ENCODE measurements around the gene BANK1. TPM values are rescaled to one million over a fixed set of nuclear protein-coding genes. Genes with fewer than 3 reads are reported as not detected.

Gene BANK1
- total and polyA plus RNA-seq, 10 of the 15 experiments (the other 5 are each of a cell fraction or from before 2014, with no cell fraction given): 0.13 to 2.1 (median 0.42) TPM

DNA sequence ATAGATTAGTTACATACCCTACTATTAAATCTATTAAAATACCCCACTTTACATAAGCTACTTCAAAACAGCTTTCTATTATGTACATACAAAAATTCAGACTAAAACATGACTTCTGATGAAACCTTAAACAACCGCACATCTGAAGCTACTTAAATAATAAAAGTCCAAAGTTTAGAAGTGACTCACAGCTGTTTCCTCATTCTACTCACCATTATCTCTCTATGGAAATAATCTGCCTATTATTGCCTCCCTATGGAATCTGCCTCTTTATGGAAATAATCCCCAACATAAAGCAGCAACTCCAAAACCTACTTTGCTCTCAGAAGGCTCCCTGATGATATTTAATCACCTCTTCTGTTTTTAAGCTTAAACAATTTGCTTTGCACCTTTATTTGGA is 15.7 kb upstream of the BANK1 start (continued):
- TF ChIP-seq, protein P1, sequence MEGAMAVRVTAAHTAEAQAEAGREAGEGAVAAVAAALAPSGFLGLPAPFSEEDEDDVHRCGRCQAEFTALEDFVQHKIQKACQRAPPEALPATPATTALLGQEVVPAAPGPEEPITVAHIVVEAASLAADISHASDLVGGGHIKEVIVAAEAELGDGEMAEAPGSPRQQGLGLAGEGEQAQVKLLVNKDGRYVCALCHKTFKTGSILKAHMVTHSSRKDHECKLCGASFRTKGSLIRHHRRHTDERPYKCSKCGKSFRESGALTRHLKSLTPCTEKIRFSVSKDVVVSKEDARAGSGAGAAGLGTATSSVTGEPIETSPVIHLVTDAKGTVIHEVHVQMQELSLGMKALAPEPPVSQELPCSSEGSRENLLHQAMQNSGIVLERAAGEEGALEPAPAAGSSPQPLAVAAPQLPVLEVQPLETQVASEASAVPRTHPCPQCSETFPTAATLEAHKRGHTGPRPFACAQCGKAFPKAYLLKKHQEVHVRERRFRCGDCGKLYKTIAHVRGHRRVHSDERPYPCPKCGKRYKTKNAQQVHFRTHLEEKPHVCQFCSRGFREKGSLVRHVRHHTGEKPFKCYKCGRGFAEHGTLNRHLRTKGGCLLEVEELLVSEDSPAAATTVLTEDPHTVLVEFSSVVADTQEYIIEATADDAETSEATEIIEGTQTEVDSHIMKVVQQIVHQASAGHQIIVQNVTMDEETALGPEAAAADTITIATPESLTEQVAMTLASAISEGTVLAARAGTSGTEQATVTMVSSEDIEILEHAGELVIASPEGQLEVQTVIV (IDR thresholded peaks at IDR 0.05; ENCODE audit: borderline replicate concordance, partially characterized antibody): no peak
- TF ChIP-seq, protein P2, sequence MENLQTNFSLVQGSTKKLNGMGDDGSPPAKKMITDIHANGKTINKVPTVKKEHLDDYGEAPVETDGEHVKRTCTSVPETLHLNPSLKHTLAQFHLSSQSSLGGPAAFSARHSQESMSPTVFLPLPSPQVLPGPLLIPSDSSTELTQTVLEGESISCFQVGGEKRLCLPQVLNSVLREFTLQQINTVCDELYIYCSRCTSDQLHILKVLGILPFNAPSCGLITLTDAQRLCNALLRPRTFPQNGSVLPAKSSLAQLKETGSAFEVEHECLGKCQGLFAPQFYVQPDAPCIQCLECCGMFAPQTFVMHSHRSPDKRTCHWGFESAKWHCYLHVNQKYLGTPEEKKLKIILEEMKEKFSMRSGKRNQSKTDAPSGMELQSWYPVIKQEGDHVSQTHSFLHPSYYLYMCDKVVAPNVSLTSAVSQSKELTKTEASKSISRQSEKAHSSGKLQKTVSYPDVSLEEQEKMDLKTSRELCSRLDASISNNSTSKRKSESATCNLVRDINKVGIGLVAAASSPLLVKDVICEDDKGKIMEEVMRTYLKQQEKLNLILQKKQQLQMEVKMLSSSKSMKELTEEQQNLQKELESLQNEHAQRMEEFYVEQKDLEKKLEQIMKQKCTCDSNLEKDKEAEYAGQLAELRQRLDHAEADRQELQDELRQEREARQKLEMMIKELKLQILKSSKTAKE (IDR thresholded peaks at IDR 0.05; ENCODE audit: low read depth, poor library complexity, severe bottlenecking): no peak

DNA sequence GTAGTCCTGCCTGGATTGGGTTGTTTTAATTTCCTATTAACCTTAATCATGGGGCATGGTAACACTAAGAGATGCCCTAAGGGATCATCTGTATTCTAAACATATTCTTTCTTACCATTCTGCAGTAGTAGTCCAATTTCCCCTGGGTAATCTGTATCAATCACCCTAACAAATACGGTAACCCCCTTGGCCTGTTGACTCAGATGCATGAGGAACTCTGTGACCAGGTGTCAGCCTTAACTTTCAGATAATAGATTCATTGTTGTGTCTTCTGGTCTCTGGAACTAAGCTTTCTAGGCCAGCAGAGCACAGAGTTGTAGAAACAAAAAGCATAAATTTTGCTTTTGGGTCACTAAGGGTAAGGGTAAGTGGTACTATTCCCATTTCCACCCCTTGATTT is 13.1 kb upstream of the BANK1 start:
- FAIRE-seq (no peak), DNase-seq (ENCODE audit: low read depth, low spot score) (no peak), ATAC-seq (no peak)
- RAD21 ChIA-PET (ENCODE audit: unreplicated experiment): no interaction called here
- H3K4me3 ChIP-seq: no peak overlapping the region
- H2AFZ ChIP-seq (ENCODE audit: control insufficient read depth, low read depth, low read length): no peak overlapping the region
- POLR2A ChIA-PET: interaction anchor here (0.5 to 0.6 kb wide), 4 partner anchors 279 to 1595 kb away, joined by 3 read pairs; no protein-coding TSS in a partner anchor
- H3K4me1 ChIP-seq (ENCODE audit: control insufficient read depth, insufficient read depth, low read length): no peaks in the 10 kb centered on the region
- H3K27ac ChIP-seq (ENCODE audit: control insufficient read depth, insufficient read depth): no peak overlapping the region
- no peak overlapping the region for H3K9ac ChIP-seq (ENCODE audit: control insufficient read depth, insufficient read depth, low read length)
- H3K27me3 ChIP-seq (replicated peaks in 1 of 2; ENCODE audit: control insufficient read depth in 2 of 2, insufficient read depth in 2 of 2, low read length in 1 of 2): no peaks in the 10 kb centered on the region; a peak in 2 of 4 replicates
- H3K9me3 ChIP-seq (replicated peaks; ENCODE audit: control insufficient read depth, insufficient read depth, low read length): no peaks in the 10 kb centered on the region; the same call in 2 of the 3 replicates
- BruUV-seq (replicated peaks): no TSS peak
- intact Hi-C loops (cut with micrococcal nuclease; ENCODE audit: unreplicated experiment): no loop called here
- CTCF ChIA-PET: no interaction called here
- no peaks in the 10 kb centered on the region for H4K20me1 ChIP-seq (ENCODE audit: control insufficient read depth, insufficient read depth)
- SMC1A ChIA-PET (ENCODE audit: uncharacterized antibody, unreplicated experiment): interaction anchor here (0.6 kb wide), 1 partner anchor 872 kb away, joined by 7 read pairs; no protein-coding TSS in a partner anchor
- no peaks in the 10 kb centered on the region for H3K79me2 ChIP-seq (ENCODE audit: control insufficient read depth, insufficient read depth, low read length)
- H3K4me2 ChIP-seq (ENCODE audit: control insufficient read depth, insufficient read depth): no peak overlapping the region
- in situ Hi-C loops (cut with MboI): no loop called here
- 75% methylated on average over 1 of the region's 1 CpG for WGBS (ENCODE audit: insufficient coverage, insufficient replicate concordance, low lambda C conversion rate, missing lambda C conversion rate)
- no peaks in the 10 kb centered on the region for H3K36me3 ChIP-seq (ENCODE audit: control insufficient read depth in 2 of 2, insufficient read depth in 2 of 2, low read length in 1 of 2)
- TF ChIP-seq STAT1 (conservative IDR thresholded peaks at IDR 0.05) (no peak), IKZF1 (conservative IDR thresholded peaks at IDR 0.05) (no peak), YY1 (IDR thresholded peaks at IDR 0.05; ENCODE audit: low read depth, low read length) (no peak), RELA (IDR thresholded peaks at IDR 0.05; ENCODE audit: borderline replicate concordance, partially characterized antibody) (no peak), IRF4 (IDR thresholded peaks at IDR 0.05; ENCODE audit: low read depth, low read length) (no peak), ESRRA (IDR thresholded peaks at IDR 0.05; ENCODE audit: low read length) (no peak), SUZ12 (IDR thresholded peaks at IDR 0.05; ENCODE audit: unreplicated experiment) (no peak), ZNF217 (IDR thresholded peaks at IDR 0.05) (no peak)
- TF ChIP-seq, protein P3, sequence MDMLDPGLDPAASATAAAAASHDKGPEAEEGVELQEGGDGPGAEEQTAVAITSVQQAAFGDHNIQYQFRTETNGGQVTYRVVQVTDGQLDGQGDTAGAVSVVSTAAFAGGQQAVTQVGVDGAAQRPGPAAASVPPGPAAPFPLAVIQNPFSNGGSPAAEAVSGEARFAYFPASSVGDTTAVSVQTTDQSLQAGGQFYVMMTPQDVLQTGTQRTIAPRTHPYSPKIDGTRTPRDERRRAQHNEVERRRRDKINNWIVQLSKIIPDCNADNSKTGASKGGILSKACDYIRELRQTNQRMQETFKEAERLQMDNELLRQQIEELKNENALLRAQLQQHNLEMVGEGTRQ (IDR thresholded peaks at IDR 0.05; ENCODE audit: borderline replicate concordance, low read depth, low read length): no peak
- TF ChIP-seq, protein P4, sequence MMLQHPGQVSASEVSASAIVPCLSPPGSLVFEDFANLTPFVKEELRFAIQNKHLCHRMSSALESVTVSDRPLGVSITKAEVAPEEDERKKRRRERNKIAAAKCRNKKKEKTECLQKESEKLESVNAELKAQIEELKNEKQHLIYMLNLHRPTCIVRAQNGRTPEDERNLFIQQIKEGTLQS (IDR thresholded peaks at IDR 0.05; ENCODE audit: borderline replicate concordance, extremely low read depth, low read depth, low read length): no peak
- TF ChIP-seq, protein P5, sequence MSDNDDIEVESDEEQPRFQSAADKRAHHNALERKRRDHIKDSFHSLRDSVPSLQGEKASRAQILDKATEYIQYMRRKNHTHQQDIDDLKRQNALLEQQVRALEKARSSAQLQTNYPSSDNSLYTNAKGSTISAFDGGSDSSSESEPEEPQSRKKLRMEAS (IDR thresholded peaks at IDR 0.05; ENCODE audit: low read depth, low read length): no peak
- TF ChIP-seq, protein P6, sequence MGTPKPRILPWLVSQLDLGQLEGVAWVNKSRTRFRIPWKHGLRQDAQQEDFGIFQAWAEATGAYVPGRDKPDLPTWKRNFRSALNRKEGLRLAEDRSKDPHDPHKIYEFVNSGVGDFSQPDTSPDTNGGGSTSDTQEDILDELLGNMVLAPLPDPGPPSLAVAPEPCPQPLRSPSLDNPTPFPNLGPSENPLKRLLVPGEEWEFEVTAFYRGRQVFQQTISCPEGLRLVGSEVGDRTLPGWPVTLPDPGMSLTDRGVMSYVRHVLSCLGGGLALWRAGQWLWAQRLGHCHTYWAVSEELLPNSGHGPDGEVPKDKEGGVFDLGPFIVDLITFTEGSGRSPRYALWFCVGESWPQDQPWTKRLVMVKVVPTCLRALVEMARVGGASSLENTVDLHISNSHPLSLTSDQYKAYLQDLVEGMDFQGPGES (IDR thresholded peaks at IDR 0.05): no peak

Data from GM12878 (cell line).